SK-N-SH (cell line): ENCODE results near the gene SLC17A9. TPM values are rescaled to one million over a fixed set of nuclear protein-coding genes. Genes with fewer than 3 reads are reported as not detected.

Experiments used
- CTCF ChIA-PET: fragments of 300-600, 350-600 bp; formaldehyde crosslinking; extraction: SDS; loops from one replicate; lab custom pipeline; 2021; lab: Yijun Ruan, JAX
- POLR2A ChIA-PET: fragments of 350-600 bp; sonication (Branson Sonifier 250); formaldehyde crosslinking; extraction: SDS; loops from one replicate; lab custom pipeline; 2020; ENCODE audit warnings: antibody characterized with exemption, inconsistent platforms; lab: Yijun Ruan, JAX
- DNase-seq: peaks from one replicate; pipeline ENCODE4 v3.0.0; 2012
- H2AFZ ChIP-seq: fragments of 200-600 bp; sonication (generic); 2 replicates; pipeline ENCODE4 v1.8.1; 2016; ENCODE audit warnings: antibody characterized with exemption, mild to moderate bottlenecking, low read depth
- H3F3A ChIP-seq: fragments of 200-600 bp; sonication (generic); replicated peaks from 2 replicates; pipeline ENCODE3; 2016; ENCODE audit warnings: antibody characterized with exemption, mild to moderate bottlenecking; ENCODE audit not compliant: insufficient read depth
- H3K27ac ChIP-seq, 2 experiments: fragments of 200-500 bp in 1 of 2; fragments of 200-600 bp in 1 of 2; sonication (Bioruptor generic) in 1 of 2; sonication (generic), shearing (Covaris generic) in 1 of 2; 2 replicates each; pipeline versions ENCODE4 v1.5.1 to v1.6.1; 2014 to 2016; ENCODE audit warnings: low read depth in 2 of 2, inconsistent platforms in 1 of 2, low read length in 1 of 2, mild to moderate bottlenecking in 1 of 2, mixed read lengths in 1 of 2
- H3K27me3 ChIP-seq: fragments of 200-600 bp; sonication (generic), shearing (Covaris generic); 2 replicates; pipeline ENCODE4 v1.6.1; 2016; ENCODE audit warnings: mixed run types; ENCODE audit not compliant: insufficient read depth
- H3K36me3 ChIP-seq, 2 experiments: fragments of 200-500 bp in 1 of 2; fragments of 200-600 bp in 1 of 2; sonication (Bioruptor generic) in 1 of 2; sonication (generic) in 1 of 2; replicated peaks in 1 of 2; 2 replicates each; pipeline versions ENCODE3 to v1.5.1; 2014 to 2016; ENCODE audit warnings: low read length in 1 of 2, mild to moderate bottlenecking in 1 of 2; ENCODE audit not compliant: insufficient read depth in 2 of 2, control insufficient read depth in 1 of 2
- H3K4me1 ChIP-seq, 2 experiments: fragments of 200-500 bp in 1 of 2; fragments of 200-600 bp in 1 of 2; sonication (Bioruptor generic) in 1 of 2; sonication (generic), shearing (Covaris generic) in 1 of 2; 2 replicates each; pipeline versions ENCODE4 v1.5.1 to v1.6.1; 2014 to 2016; ENCODE audit warnings: low read depth in 1 of 2, low read length in 1 of 2, mixed run types in 1 of 2; ENCODE audit not compliant: insufficient read depth in 2 of 2, control insufficient read depth in 1 of 2
- H3K4me2 ChIP-seq: fragments of 200-600 bp; sonication (generic), shearing (Covaris generic); 2 replicates; pipeline ENCODE4 v1.6.1; 2017; ENCODE audit warnings: mixed run types
- H3K4me3 ChIP-seq, 2 experiments: fragments of 200-500 bp in 1 of 2; fragments of 200-600 bp in 1 of 2; sonication (Bioruptor generic) in 1 of 2; sonication (generic), shearing (Covaris generic) in 1 of 2; 2 replicates each; pipeline versions ENCODE4 v1.5.1 to v1.8.1; 2014 to 2016; ENCODE audit warnings: low read depth in 2 of 2, inconsistent platforms in 1 of 2, low read length in 1 of 2, mild to moderate bottlenecking in 1 of 2, mixed read lengths in 1 of 2, moderate library complexity in 1 of 2
- H3K79me2 ChIP-seq: fragments of 200-600 bp; sonication (generic); 2 replicates; pipeline ENCODE4 v1.8.1; 2017; ENCODE audit warnings: mild to moderate bottlenecking; ENCODE audit not compliant: insufficient read depth
- H3K9ac ChIP-seq: fragments of 200-600 bp; sonication (generic); 2 replicates; pipeline ENCODE4 v1.6.1; 2017; ENCODE audit warnings: mixed run types
- H3K9me2 ChIP-seq: fragments of 200-600 bp; sonication (generic); 2 replicates; pipeline ENCODE4 v1.6.1; 2017; ENCODE audit warnings: mixed run types
- H3K9me3 ChIP-seq: fragments of 200-600 bp; sonication (generic); 2 replicates; pipeline ENCODE4 v1.6.1; 2017; ENCODE audit warnings: mixed run types, mild to moderate bottlenecking, moderate library complexity
- H4K20me1 ChIP-seq: fragments of 200-600 bp; sonication (generic); 2 replicates; pipeline ENCODE4 v1.6.1; 2017; ENCODE audit warnings: mild to moderate bottlenecking, mixed run types; ENCODE audit not compliant: insufficient read depth
- GABPA ChIP-seq: IDR thresholded peaks from 2 replicates; pipeline ENCODE4 v1.4.0; 2012; ENCODE audit warnings: low read depth, mild to moderate bottlenecking
- MXI1 ChIP-seq: IDR thresholded peaks from 2 replicates; pipeline ENCODE4 v1.6.1; 2012; ENCODE audit warnings: mild to moderate bottlenecking, low read depth, low read length, improper control_type of control experiment
- NRF1 ChIP-seq: IDR thresholded peaks from 2 replicates; pipeline ENCODE4 v1.6.1; 2012; ENCODE audit warnings: low read depth, mild to moderate bottlenecking, low read length
- PBX3 ChIP-seq: IDR thresholded peaks from 2 replicates; pipeline ENCODE4; 2012
- RAD21 ChIP-seq: IDR thresholded peaks from 2 replicates; pipeline ENCODE4 v1.6.1; 2012; ENCODE audit warnings: mild to moderate bottlenecking, low read length
- SIN3A ChIP-seq: IDR thresholded peaks from 2 replicates; pipeline ENCODE4 v1.6.1; 2012; ENCODE audit warnings: low read depth, mild to moderate bottlenecking, low read length, moderate library complexity, borderline replicate concordance
- TEAD4 ChIP-seq: IDR thresholded peaks from 2 replicates; pipeline ENCODE4 v1.4.0; 2012; ENCODE audit warnings: mild to moderate bottlenecking, borderline replicate concordance; ENCODE audit not compliant: insufficient read depth
- YY1 ChIP-seq: IDR thresholded peaks from 2 replicates; pipeline ENCODE4 v1.4.0; 2012; ENCODE audit warnings: low read depth, mild to moderate bottlenecking
- WGBS: methylation state at CpG from one replicate; pipeline ENCODE4 v1.1.6; 2017; ENCODE audit warnings: low lambda C conversion rate; 5-methylcytosine and 5-hydroxymethylcytosine counted together
- polyA plus RNA-seq, 3 experiments: library from polyadenylated mRNA; depleted of rRNA; stranded (reverse); fragments of >200 nt; gene quantifications; 2 replicates each; pipeline ENCODE4 v1.2.3, GENCODE V29; 2012
- TF ChIP-seq, protein P1 (sequence below): IDR thresholded peaks from 2 replicates; pipeline ENCODE4 v1.4.0; 2012; ENCODE audit warnings: low read depth, borderline replicate concordance
- TF ChIP-seq, protein P2 (sequence below): IDR thresholded peaks from 2 replicates; pipeline ENCODE4 v1.4.0; 2012; ENCODE audit warnings: low read depth
- TF ChIP-seq, protein P3 (sequence below): IDR thresholded peaks from 2 replicates; pipeline ENCODE4 v1.6.1; 2012; ENCODE audit warnings: mild to moderate bottlenecking, low read depth, low read length, moderate library complexity

Gene SLC17A9
- polyA plus RNA-seq, 1 of the 3 experiments (the other 2 are of a cell fraction) = not detected

GRCh38 chr20:62950741-62951140 lies 1.8 kb upstream of the SLC17A9 start:
- peaks cover 21 to 42% of the 10 kb centered on the region in 2 experiments for H3K36me3 ChIP-seq
- TF ChIP-seq YY1 (no peak), MXI1 (no peak), SIN3A (no peak), PBX3 (no peak), TEAD4 (no peak), NRF1 (no peak), GABPA (no peak), RAD21 (no peak)
- TF ChIP-seq, protein P1, sequence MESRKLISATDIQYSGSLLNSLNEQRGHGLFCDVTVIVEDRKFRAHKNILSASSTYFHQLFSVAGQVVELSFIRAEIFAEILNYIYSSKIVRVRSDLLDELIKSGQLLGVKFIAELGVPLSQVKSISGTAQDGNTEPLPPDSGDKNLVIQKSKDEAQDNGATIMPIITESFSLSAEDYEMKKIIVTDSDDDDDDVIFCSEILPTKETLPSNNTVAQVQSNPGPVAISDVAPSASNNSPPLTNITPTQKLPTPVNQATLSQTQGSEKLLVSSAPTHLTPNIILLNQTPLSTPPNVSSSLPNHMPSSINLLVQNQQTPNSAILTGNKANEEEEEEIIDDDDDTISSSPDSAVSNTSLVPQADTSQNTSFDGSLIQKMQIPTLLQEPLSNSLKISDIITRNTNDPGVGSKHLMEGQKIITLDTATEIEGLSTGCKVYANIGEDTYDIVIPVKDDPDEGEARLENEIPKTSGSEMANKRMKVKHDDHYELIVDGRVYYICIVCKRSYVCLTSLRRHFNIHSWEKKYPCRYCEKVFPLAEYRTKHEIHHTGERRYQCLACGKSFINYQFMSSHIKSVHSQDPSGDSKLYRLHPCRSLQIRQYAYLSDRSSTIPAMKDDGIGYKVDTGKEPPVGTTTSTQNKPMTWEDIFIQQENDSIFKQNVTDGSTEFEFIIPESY = no peak
- TF ChIP-seq, protein P2, sequence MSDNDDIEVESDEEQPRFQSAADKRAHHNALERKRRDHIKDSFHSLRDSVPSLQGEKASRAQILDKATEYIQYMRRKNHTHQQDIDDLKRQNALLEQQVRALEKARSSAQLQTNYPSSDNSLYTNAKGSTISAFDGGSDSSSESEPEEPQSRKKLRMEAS = no peak
- TF ChIP-seq, protein P3, sequence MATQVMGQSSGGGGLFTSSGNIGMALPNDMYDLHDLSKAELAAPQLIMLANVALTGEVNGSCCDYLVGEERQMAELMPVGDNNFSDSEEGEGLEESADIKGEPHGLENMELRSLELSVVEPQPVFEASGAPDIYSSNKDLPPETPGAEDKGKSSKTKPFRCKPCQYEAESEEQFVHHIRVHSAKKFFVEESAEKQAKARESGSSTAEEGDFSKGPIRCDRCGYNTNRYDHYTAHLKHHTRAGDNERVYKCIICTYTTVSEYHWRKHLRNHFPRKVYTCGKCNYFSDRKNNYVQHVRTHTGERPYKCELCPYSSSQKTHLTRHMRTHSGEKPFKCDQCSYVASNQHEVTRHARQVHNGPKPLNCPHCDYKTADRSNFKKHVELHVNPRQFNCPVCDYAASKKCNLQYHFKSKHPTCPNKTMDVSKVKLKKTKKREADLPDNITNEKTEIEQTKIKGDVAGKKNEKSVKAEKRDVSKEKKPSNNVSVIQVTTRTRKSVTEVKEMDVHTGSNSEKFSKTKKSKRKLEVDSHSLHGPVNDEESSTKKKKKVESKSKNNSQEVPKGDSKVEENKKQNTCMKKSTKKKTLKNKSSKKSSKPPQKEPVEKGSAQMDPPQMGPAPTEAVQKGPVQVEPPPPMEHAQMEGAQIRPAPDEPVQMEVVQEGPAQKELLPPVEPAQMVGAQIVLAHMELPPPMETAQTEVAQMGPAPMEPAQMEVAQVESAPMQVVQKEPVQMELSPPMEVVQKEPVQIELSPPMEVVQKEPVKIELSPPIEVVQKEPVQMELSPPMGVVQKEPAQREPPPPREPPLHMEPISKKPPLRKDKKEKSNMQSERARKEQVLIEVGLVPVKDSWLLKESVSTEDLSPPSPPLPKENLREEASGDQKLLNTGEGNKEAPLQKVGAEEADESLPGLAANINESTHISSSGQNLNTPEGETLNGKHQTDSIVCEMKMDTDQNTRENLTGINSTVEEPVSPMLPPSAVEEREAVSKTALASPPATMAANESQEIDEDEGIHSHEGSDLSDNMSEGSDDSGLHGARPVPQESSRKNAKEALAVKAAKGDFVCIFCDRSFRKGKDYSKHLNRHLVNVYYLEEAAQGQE = no peak
- CTCF ChIA-PET = interaction anchor here (1.8 to 2.1 kb wide), 2 partner anchors 22 to 50 kb away, joined by 6 to 9 read pairs; no protein-coding TSS in a partner anchor

More at GRCh38 chr20:62950741-62951140, 1.8 kb upstream of the SLC17A9 start:
- no peaks in the 10 kb centered on the region for H3K27me3 ChIP-seq
- no peaks in the 10 kb centered on the region for H3K9me2 ChIP-seq
- POLR2A ChIA-PET = no interaction called here
- H3K27ac ChIP-seq = no peak overlapping the region
- H3K4me1 ChIP-seq = peaks cover 0 to 16% of the 10 kb centered on the region in 2 experiments; a peak in 2 of 4 replicates
- no peaks in the 10 kb centered on the region for H3K9me3 ChIP-seq
- no peaks in the 10 kb centered on the region for H3K79me2 ChIP-seq
- H3K4me2 ChIP-seq = no peak overlapping the region
- H2AFZ ChIP-seq = no peak overlapping the region
- no peaks in the 10 kb centered on the region for H4K20me1 ChIP-seq
- no peak overlapping the region for H3K4me3 ChIP-seq
- WGBS = 94% methylated on average over 8 of the region's 8 CpGs
- H3K9ac ChIP-seq = no peak overlapping the region
- no peaks in the 10 kb centered on the region for H3F3A ChIP-seq
- no peak for DNase-seq
